ENCODE measurements around the gene MGLL.

MGLL gene

GRCh38 chr3:127822041-127822681, at the start of gene MGLL:
MGLL (minus strand) TSS chr3:127822515; CDS start chr3:127822318, 197 bp downstream.
- peak within 1 kb of the TSS; percentile 82 for H3K4me3 ChIP-seq (ENCODE audit: low read length)
- peak; percentile 42 for DNase-seq (ENCODE audit: low read depth)
- no peak; the same call in 1 of the 2 replicates for TF ChIP-seq CTCF (conservative IDR thresholded peaks at IDR 0.05; ENCODE audit: low read length)

GRCh38 chr3:127870156-127870555, 47.8 kb upstream of the MGLL start:
- no peak for TF ChIP-seq CTCF (conservative IDR thresholded peaks at IDR 0.05; ENCODE audit: low read length)
- H3K4me3 ChIP-seq (ENCODE audit: low read length): no peak overlapping the region
- no peak for DNase-seq (ENCODE audit: low read depth)

- no peak overlapping the region for H3K4me3 ChIP-seq (ENCODE audit: low read length)
- no peak for TF ChIP-seq CTCF (conservative IDR thresholded peaks at IDR 0.05; ENCODE audit: low read length)
- DNase-seq (ENCODE audit: low read depth): peak; percentile 40
These were observed 45.7 kb upstream of the MGLL start for GRCh38 chr3:127867986-127868385.

- TF ChIP-seq CTCF (conservative IDR thresholded peaks at IDR 0.05; ENCODE audit: low read length): no peak
- no peak for DNase-seq (ENCODE audit: low read depth)
- no peak overlapping the region for H3K4me3 ChIP-seq (ENCODE audit: low read length)
These were observed 45.1 kb upstream of the MGLL start for GRCh38 chr3:127867412-127867811.

GRCh38 chr3:127865941-127866340, 43.6 kb upstream of the MGLL start:
- peak; percentile 13 for DNase-seq (ENCODE audit: low read depth)
- no peak; the same call in 1 of the 2 replicates for TF ChIP-seq CTCF (conservative IDR thresholded peaks at IDR 0.05; ENCODE audit: low read length)
- H3K4me3 ChIP-seq (ENCODE audit: low read length): no peak overlapping the region

- no peak for DNase-seq (ENCODE audit: low read depth)
- no peak overlapping the region for H3K4me3 ChIP-seq (ENCODE audit: low read length)
- no peak for TF ChIP-seq CTCF (conservative IDR thresholded peaks at IDR 0.05; ENCODE audit: low read length)
These were observed 37.9 kb upstream of the MGLL start for GRCh38 chr3:127860211-127860696.

- no peak for DNase-seq (ENCODE audit: low read depth)
- no peak overlapping the region for H3K4me3 ChIP-seq (ENCODE audit: low read length)
- TF ChIP-seq CTCF (conservative IDR thresholded peaks at IDR 0.05; ENCODE audit: low read length): no peak
These were observed 37.4 kb upstream of the MGLL start for GRCh38 chr3:127859730-127860129.
